Astrocyte (in vitro differentiated cells and primary cell): Measurements from ENCODE around the gene BHLHE23. TPM values are rescaled to one million over a fixed set of nuclear protein-coding genes. Genes with fewer than 3 reads are reported as not detected.

Source experiments
- DNase-seq: peaks from one replicate; pipeline ENCODE4 v3.0.0-alpha.2; 2010; ENCODE audit warnings: low read depth
- FAIRE-seq: peaks from 2 replicates; lab custom pipeline; 2011; peaks lifted over from hg19 to GRCh38; lab: Jason Lieb, UNC
- H2AFZ ChIP-seq: 2 replicates; pipeline ENCODE4 v1.6.0; 2012; ENCODE audit warnings: low read depth, low read length, inconsistent platforms
- H3K27ac ChIP-seq: 2 replicates; pipeline ENCODE4 v1.5.1; 2011; ENCODE audit warnings: low read depth, low read length, inconsistent platforms
- H3K27me3 ChIP-seq: 2 replicates; pipeline ENCODE4 v1.6.0; 2011; ENCODE audit warnings: low read length, inconsistent platforms; ENCODE audit not compliant: insufficient read depth
- H3K36me3 ChIP-seq: 2 replicates; pipeline ENCODE4 v1.5.1; 2011; ENCODE audit warnings: low read length, inconsistent platforms; ENCODE audit not compliant: insufficient read depth
- H3K4me1 ChIP-seq: 2 replicates; pipeline ENCODE4 v1.5.1; 2011; ENCODE audit warnings: low read length, inconsistent platforms; ENCODE audit not compliant: insufficient read depth
- H3K4me2 ChIP-seq: 2 replicates; pipeline ENCODE4 v1.6.0; 2012; ENCODE audit warnings: low read length, inconsistent platforms
- H3K4me3 ChIP-seq: 2 replicates; pipeline ENCODE4 v1.5.1; 2011; ENCODE audit warnings: low read depth, mild to moderate bottlenecking, low read length, inconsistent platforms; ENCODE audit not compliant: insufficient read depth
- H3K79me2 ChIP-seq: 2 replicates; pipeline ENCODE4 v1.6.0; 2012; ENCODE audit warnings: mild to moderate bottlenecking, low read length, inconsistent platforms; ENCODE audit not compliant: insufficient read depth
- H3K9ac ChIP-seq: 2 replicates; pipeline ENCODE4 v1.6.0; 2012; ENCODE audit warnings: mild to moderate bottlenecking, low read length, inconsistent platforms
- H3K9me3 ChIP-seq: 2 replicates; pipeline ENCODE4 v1.5.1; 2012; ENCODE audit warnings: low read depth, mild to moderate bottlenecking, low read length, inconsistent platforms; ENCODE audit not compliant: insufficient read depth
- H4K20me1 ChIP-seq: 2 replicates; pipeline ENCODE4 v1.6.0; 2012; ENCODE audit warnings: low read length, inconsistent platforms; ENCODE audit not compliant: insufficient read depth
- H3K27ac Mint-ChIP-seq: one replicate; pipeline ENCODE4 v1.8.0; 2021; ENCODE audit warnings: mild to moderate bottlenecking, mixed read lengths; ENCODE audit not compliant: unreplicated experiment
- H3K27me3 Mint-ChIP-seq: one replicate; pipeline ENCODE4 v1.8.0; 2021; ENCODE audit warnings: low read depth, mixed read lengths; ENCODE audit not compliant: unreplicated experiment
- H3K36me3 Mint-ChIP-seq: one replicate; pipeline ENCODE4 v1.8.0; 2021; ENCODE audit warnings: low read depth, mixed read lengths; ENCODE audit not compliant: unreplicated experiment
- H3K4me1 Mint-ChIP-seq: one replicate; pipeline ENCODE4 v1.8.0; 2021; ENCODE audit warnings: low read depth, mixed read lengths; ENCODE audit not compliant: unreplicated experiment
- H3K4me3 Mint-ChIP-seq: one replicate; pipeline ENCODE4 v1.8.0; 2021; ENCODE audit warnings: mild to moderate bottlenecking, moderate library complexity, mixed read lengths; ENCODE audit not compliant: unreplicated experiment
- H3K9me3 Mint-ChIP-seq: one replicate; pipeline ENCODE4 v1.8.0; 2021; ENCODE audit warnings: mild to moderate bottlenecking, mixed read lengths; ENCODE audit not compliant: unreplicated experiment
- CTCF ChIP-seq: IDR thresholded peaks from 2 replicates; pipeline ENCODE4 v1.5.1; 2011; ENCODE audit warnings: low read depth, mild to moderate bottlenecking, inconsistent platforms, low read length, moderate library complexity; ENCODE audit not compliant: insufficient read depth
- EZH2 ChIP-seq: IDR thresholded peaks from 2 replicates; pipeline ENCODE4 v1.6.1; 2012; ENCODE audit warnings: mild to moderate bottlenecking, low read length, inconsistent platforms; ENCODE audit not compliant: insufficient read depth
- total RNA-seq: library from RNA; stranded (reverse); gene quantifications from 2 replicates; pipeline ENCODE4 v1.2.1, GENCODE V29; 2021

BHLHE23 gene
- total RNA-seq, 1 donor from 2014 or later, result not detected

- H4K20me1 ChIP-seq, result no peaks in the 10 kb centered on the region
- no peak overlapping the region for H3K27ac Mint-ChIP-seq
- no peak for FAIRE-seq
- H3K27ac ChIP-seq, result no peak overlapping the region
- TF ChIP-seq CTCF, result no peak
- TF ChIP-seq EZH2, result no peak
- no peaks in the 10 kb centered on the region for H3K4me1 ChIP-seq
- H3K4me3 ChIP-seq, result no peak overlapping the region
- H3K4me1 Mint-ChIP-seq, result no peaks in the 10 kb centered on the region
- no peaks in the 10 kb centered on the region for H3K9me3 Mint-ChIP-seq
- H3K4me2 ChIP-seq, result no peak overlapping the region
- H3K27me3 ChIP-seq, result no peaks in the 10 kb centered on the region
- H3K36me3 ChIP-seq, result no peaks in the 10 kb centered on the region
- no peak overlapping the region for H3K4me3 Mint-ChIP-seq
- H3K9ac ChIP-seq, result no peak overlapping the region
- DNase-seq, result no peak
- no peak overlapping the region for H2AFZ ChIP-seq
- H3K36me3 Mint-ChIP-seq, result peaks cover 6% of the 10 kb centered on the region
- H3K9me3 ChIP-seq, result no peaks in the 10 kb centered on the region
- H3K27me3 Mint-ChIP-seq, result peaks cover 21% of the 10 kb centered on the region
- no peaks in the 10 kb centered on the region for H3K79me2 ChIP-seq
These were observed 42.1 kb downstream of the BHLHE23 start for GRCh38 chr20:62964700-62965099.

- FAIRE-seq (no peak), DNase-seq (no peak)
- no peaks in the 10 kb centered on the region for H3K27me3 ChIP-seq
- Mint-ChIP-seq H3K9me3 (no peaks in the 10 kb centered on the region), H3K27ac (no peak overlapping the region), H3K4me3 (no peak overlapping the region), H3K36me3 (peaks cover 6% of the 10 kb centered on the region), H3K4me1 (no peaks in the 10 kb centered on the region), H3K27me3 (peaks cover 17% of the 10 kb centered on the region)
- no peaks in the 10 kb centered on the region for H4K20me1 ChIP-seq
- no peak for TF ChIP-seq CTCF
- no peak for TF ChIP-seq EZH2
- H3K4me2 ChIP-seq, result no peak overlapping the region
- H3K27ac ChIP-seq, result no peak overlapping the region
- H3K4me1 ChIP-seq, result no peaks in the 10 kb centered on the region
- H3K79me2 ChIP-seq, result no peaks in the 10 kb centered on the region
- no peaks in the 10 kb centered on the region for H3K9me3 ChIP-seq
- no peaks in the 10 kb centered on the region for H3K36me3 ChIP-seq
- no peak overlapping the region for H2AFZ ChIP-seq
- H3K4me3 ChIP-seq, result no peak overlapping the region
- no peak overlapping the region for H3K9ac ChIP-seq
These were observed 43.0 kb downstream of the BHLHE23 start for GRCh38 chr20:62963614-62964397.

DNA sequence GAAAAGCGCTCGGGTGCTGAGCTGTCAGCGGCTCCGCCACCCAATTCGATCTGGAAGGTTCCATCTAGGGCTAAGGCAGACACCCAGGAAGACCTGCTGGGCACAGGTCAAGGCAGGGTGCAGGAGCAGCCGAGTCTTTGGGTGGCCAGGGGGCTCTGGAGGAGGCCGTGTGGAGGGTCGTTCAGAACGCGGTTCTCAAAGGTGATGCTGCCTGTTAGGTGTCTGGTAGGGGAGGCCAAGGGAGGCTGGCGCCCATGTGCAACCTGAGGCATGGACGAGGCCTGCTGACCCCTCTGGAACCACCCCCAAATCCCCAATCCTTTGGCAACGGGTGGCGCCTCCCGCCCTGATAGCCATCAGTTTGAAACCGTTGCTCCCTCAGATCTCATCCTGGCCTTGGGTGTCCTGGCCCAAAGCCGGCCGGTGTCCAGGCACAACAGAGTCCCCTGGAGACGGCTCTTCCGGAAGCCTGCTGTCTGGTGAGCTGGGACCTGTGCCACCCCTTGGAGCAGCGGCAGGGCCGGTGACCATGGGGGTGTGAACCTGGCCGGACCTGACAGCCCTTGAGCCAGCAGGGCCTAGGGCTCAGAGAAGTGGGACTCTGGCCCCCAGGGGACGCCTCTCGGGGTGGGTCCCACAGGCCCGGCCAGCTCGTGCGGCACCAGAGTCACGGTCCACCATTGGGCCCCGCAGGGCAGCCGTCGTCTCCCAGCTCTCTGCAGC, 43.7 kb downstream of the BHLHE23 start:
- Histone ChIP-seq H3K27me3 (no peaks in the 10 kb centered on the region), H4K20me1 (no peaks in the 10 kb centered on the region), H3K4me3 (no peak overlapping the region), H3K9ac (no peak overlapping the region), H3K9me3 (no peaks in the 10 kb centered on the region), H3K27ac (no peak overlapping the region), H3K79me2 (no peaks in the 10 kb centered on the region), H3K36me3 (no peaks in the 10 kb centered on the region), H3K4me1 (no peaks in the 10 kb centered on the region), H2AFZ (no peak overlapping the region), H3K4me2 (no peak overlapping the region)
- no peak for TF ChIP-seq CTCF
- TF ChIP-seq EZH2, result no peak
- DNase-seq, result no peak
- peaks cover 6% of the 10 kb centered on the region for H3K36me3 Mint-ChIP-seq
- H3K27ac Mint-ChIP-seq, result no peak overlapping the region
- H3K4me3 Mint-ChIP-seq, result no peak overlapping the region
- FAIRE-seq, result no peak
- peaks cover 17% of the 10 kb centered on the region for H3K27me3 Mint-ChIP-seq
- H3K9me3 Mint-ChIP-seq, result no peaks in the 10 kb centered on the region
- no peaks in the 10 kb centered on the region for H3K4me1 Mint-ChIP-seq
